Transverse colon (tissue), 4 donors: ENCODE results near the gene TADA2B. TPM values are rescaled to one million over a fixed set of nuclear protein-coding genes. Genes with fewer than 3 reads are reported as not detected.
A peak's percentile ranks its signal among the peaks of the same experiment; 100 is the strongest.

Experiments
- DNase-seq: peaks from one replicate; pipeline ENCODE4 v3.0.0-alpha.2; 2019
- H3K27ac ChIP-seq, 4 donors: fragments of 200-600 bp; sonication (generic); 2 replicates each; pipeline ENCODE4 v1.5.1; 2016 to 2018; ENCODE audit warnings: inconsistent platforms in 4 of 4
- H3K27me3 ChIP-seq: fragments of 200-600 bp; sonication (generic); 2 replicates; pipeline ENCODE4 v1.5.1; 2017; ENCODE audit warnings: inconsistent platforms
- H3K36me3 ChIP-seq, 4 donors: fragments of 200-600 bp; sonication (generic); 2 replicates each; pipeline ENCODE4 v1.5.1; 2017 to 2019; ENCODE audit warnings: inconsistent platforms in 4 of 4
- H3K4me1 ChIP-seq, 4 donors: fragments of 200-600 bp; sonication (generic); 2 replicates each; pipeline ENCODE4 v1.5.1; 2017 to 2020; ENCODE audit warnings: inconsistent platforms in 4 of 4
- H3K4me3 ChIP-seq, 4 donors: fragments of 200-600 bp; sonication (generic); 1 replicate in 1 of 4; 2 replicates in 3 of 4; pipeline versions ENCODE4 v1.5.1 to v1.6.1; 2017 to 2019; ENCODE audit warnings: inconsistent platforms in 4 of 4
- H3K9me3 ChIP-seq, 2 donors: fragments of 200-600 bp; sonication (generic); 2 replicates each; pipeline ENCODE4 v1.5.1; 2017 to 2019; ENCODE audit warnings: inconsistent platforms in 2 of 2
- EP300 ChIP-seq: sonication (generic); formaldehyde crosslinking; IDR thresholded peaks from one replicate; pipeline ENCODE4 v1.6.1; 2017; ENCODE audit warnings: antibody characterized with exemption, low read depth
- POLR2A ChIP-seq: fragments of 450-650 bp; IDR thresholded peaks from one replicate; pipeline ENCODE4 v1.6.1; 2016; ENCODE audit warnings: antibody characterized with exemption, mild to moderate bottlenecking, moderate library complexity
- POLR2AphosphoS5 ChIP-seq, 3 donors: sonication (generic); formaldehyde crosslinking; IDR thresholded peaks; one replicate each; pipeline ENCODE4 v1.6.1; 2016; ENCODE audit warnings: antibody characterized with exemption in 3 of 3
- WGBS, 2 donors: methylation state at CpG; one replicate each; pipeline ENCODE4 v1.1.5; 2018; ENCODE audit warnings: low coverage in 1 of 2; 5-methylcytosine and 5-hydroxymethylcytosine counted together
- in situ Hi-C, 4 donors: fragments of 200-750 bp; cut with MboI; loops; one replicate each; pipeline versions ENCODE4 v1.15.0 to v1.15.1; 2017; ENCODE audit warnings: low sequenced_read_pairs in 3 of 4, low pct_ligation_motif_present in 1 of 4, low pct_unique_long_range_greater_than_20kb in 1 of 4
- intact Hi-C: fragments of 100-400 bp; cut with DNase I; formaldehyde crosslinking; loops from one replicate; pipeline ENCODE4 v1.15.1; 2023; ENCODE audit warnings: low total_unique reads
- total RNA-seq, 4 donors: library from RNA; depleted of rRNA; stranded (reverse); fragments of >200 nt; gene quantifications; one replicate each; pipeline ENCODE4 v1.1.0, GENCODE V29; 2016
- TF ChIP-seq, protein P1 (sequence below), 5 experiments: fragments of 200-600 bp in 3 of 5; fragments of 450-650 bp in 2 of 5; sonication (generic) in 3 of 5; IDR thresholded peaks; 1 replicate in 2 of 5; 2 replicates in 3 of 5; pipeline ENCODE4 v1.5.1; 2016 to 2017; ENCODE audit warnings: antibody characterized with exemption in 5 of 5, inconsistent platforms in 3 of 5, mild to moderate bottlenecking in 2 of 5, moderate library complexity in 1 of 5

TADA2B gene
- total RNA-seq, 4 donors from 2014 or later = 18.7 to 31.8 (median 27.4) TPM

DNA sequence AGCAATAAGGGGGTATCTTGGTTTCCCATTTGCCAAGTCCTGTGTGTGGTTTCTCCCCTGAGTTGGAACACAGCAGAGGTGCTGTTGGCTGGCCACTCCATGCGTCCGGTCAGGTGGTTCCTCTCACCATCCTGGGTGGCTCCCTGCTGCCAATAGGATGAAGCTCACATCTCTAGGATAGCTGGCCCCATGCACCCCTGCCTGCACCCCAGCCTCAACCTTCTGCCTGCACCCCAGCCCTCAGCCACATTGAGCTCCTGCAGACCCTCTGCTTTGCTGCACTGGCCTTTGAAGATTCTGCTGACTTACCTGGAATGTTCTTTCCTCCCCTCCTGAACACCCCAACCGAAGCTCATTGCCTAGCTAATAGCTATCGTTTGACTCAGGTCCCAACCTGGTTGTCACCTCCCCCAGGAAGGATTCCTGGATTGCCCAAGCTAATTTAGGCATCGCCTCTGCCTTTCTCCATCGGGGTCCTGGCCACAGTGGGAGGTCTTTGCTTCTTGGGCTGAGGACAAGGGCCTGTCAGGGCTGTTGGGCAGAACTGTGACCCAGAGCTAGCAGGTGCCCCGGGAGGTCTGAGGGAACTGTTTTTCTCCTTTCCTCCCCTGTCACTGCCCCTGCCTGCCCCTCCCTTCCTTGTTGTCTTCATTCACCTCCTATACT is 61.3 kb downstream of the TADA2B start:
- intact Hi-C loops (no loop called here), in situ Hi-C loops (no loop called here)
- Histone ChIP-seq H3K4me3 (no peak overlapping the region), H3K4me1 (peaks cover 11 to 26% (median 25%) of the 10 kb centered on the region in 4 donors), H3K27me3 (no peaks in the 10 kb centered on the region), H3K27ac (peak overlapping the region; percentile 81 to 91 (median 84)), H3K9me3 (no peaks in the 10 kb centered on the region), H3K36me3 (no peaks in the 10 kb centered on the region)
- TF ChIP-seq POLR2AphosphoS5 (IDR thresholded peaks at IDR 0.05) = no peak
- no peak for TF ChIP-seq EP300
- TF ChIP-seq, protein P1, sequence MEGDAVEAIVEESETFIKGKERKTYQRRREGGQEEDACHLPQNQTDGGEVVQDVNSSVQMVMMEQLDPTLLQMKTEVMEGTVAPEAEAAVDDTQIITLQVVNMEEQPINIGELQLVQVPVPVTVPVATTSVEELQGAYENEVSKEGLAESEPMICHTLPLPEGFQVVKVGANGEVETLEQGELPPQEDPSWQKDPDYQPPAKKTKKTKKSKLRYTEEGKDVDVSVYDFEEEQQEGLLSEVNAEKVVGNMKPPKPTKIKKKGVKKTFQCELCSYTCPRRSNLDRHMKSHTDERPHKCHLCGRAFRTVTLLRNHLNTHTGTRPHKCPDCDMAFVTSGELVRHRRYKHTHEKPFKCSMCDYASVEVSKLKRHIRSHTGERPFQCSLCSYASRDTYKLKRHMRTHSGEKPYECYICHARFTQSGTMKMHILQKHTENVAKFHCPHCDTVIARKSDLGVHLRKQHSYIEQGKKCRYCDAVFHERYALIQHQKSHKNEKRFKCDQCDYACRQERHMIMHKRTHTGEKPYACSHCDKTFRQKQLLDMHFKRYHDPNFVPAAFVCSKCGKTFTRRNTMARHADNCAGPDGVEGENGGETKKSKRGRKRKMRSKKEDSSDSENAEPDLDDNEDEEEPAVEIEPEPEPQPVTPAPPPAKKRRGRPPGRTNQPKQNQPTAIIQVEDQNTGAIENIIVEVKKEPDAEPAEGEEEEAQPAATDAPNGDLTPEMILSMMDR (IDR thresholded peaks at IDR 0.05) = no peak
- TF ChIP-seq POLR2A = no peak
- no peak for DNase-seq
- 60 to 81% methylated on average over 1 to 7 of the region's 7 CpGs for WGBS, 2 donors

DNA sequence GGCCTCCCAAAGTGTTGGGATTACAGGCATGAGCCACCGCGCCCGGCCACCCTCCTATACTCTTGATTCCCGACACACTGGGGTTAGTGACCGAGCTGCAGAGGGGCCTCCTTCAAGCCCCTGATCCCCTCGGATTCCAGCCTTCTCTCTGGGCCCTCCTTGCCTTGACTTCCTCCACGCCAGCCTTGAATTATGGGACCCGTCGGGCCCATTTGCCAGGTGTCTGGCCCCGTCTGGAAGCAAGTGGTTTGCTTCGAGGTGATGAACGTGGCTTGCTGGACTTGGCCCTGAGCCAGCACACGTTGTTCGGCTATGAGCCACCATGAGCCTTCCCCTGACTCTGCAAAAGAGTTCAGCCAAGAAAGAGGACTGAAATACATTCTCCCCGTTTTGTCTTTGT is 62.1 kb downstream of the TADA2B start:
- TF ChIP-seq POLR2AphosphoS5 (IDR thresholded peaks at IDR 0.05) (no peak), POLR2A (no peak), EP300 (no peak)
- TF ChIP-seq, protein P1 (IDR thresholded peaks at IDR 0.05) = no peak
- in situ Hi-C loops = no loop called here
- no peaks in the 10 kb centered on the region for H3K36me3 ChIP-seq
- intact Hi-C loops = no loop called here
- no peak for DNase-seq
- 64% methylated on average over 15 of the region's 15 CpGs; no CpG with 5 or more reads in 1 of the 2 donors for whole genome bisulfite sequencing, 2 donors
- no peak overlapping the region for H3K27ac ChIP-seq
- no peak overlapping the region for H3K4me3 ChIP-seq
- no peaks in the 10 kb centered on the region for H3K27me3 ChIP-seq
- no peaks in the 10 kb centered on the region for H3K9me3 ChIP-seq
- H3K4me1 ChIP-seq = peaks cover 11 to 26% (median 25%) of the 10 kb centered on the region in 4 donors

DNA sequence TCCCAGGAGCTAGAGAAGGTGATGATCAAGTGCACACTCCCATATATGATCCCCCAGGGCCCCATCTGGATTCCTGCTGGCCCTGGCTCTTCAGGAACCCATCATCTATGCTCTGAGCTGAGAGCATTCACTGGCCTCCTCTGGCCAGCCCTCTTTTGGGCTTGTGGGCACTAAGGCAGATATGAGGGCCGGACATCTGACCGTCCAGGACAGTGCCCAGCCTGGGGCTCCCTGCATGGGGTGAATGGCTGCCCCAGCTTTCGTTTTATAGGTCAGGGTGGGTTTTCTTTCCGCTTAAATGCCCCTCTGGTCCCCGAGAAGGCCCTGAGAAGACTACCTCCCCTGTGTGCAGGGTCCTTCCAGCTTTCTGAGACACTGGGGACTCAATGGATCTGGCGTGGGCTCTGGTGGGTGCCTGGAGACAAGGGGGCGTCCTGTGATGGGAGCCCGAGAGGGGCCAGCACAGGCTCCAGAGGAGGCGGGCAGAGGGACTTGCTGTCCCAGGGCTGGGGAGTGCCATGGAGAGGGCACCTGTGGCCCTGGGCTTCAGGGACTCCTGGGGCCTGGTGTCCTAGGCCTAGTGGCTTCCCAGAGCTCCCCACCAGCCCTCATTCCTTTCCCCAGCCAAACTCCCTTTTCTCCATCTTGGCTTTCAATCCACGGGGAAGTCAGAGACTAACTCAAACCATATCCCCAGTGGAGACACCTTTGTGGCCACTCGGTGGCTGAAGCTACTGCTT is 64.2 kb downstream of the TADA2B start:
- no peak for TF ChIP-seq POLR2A
- TF ChIP-seq, protein P1 (IDR thresholded peaks at IDR 0.05) = no peak
- H3K27ac ChIP-seq = no peak overlapping the region
- intact Hi-C loops (no loop called here), in situ Hi-C loops (no loop called here)
- H3K4me1 ChIP-seq = peaks cover 6 to 19% (median 17%) of the 10 kb centered on the region in 4 donors
- no peaks in the 10 kb centered on the region for H3K36me3 ChIP-seq
- H3K27me3 ChIP-seq = no peaks in the 10 kb centered on the region
- no peak for DNase-seq
- WGBS, 2 donors = 83% methylated on average over 11 of the region's 11 CpGs; no CpG with 5 or more reads in 1 of the 2 donors
- H3K9me3 ChIP-seq = no peaks in the 10 kb centered on the region
- no peak overlapping the region for H3K4me3 ChIP-seq

Other genes starting within 250 kb of the TADA2B start
- 10 to 100 TPM; 42.6 to 56.9 (median 54.0) TPM for gene TBC1D14, start 133.5 kb upstream of the TADA2B start, total RNA-seq
- gene GRPEL1, start 24.7 kb downstream of the TADA2B start, total RNA-seq = 10 to 100 TPM in 2 of 4 donors, 1 to 10 TPM in 2; 1.1 to 22.0 (median 12.5) TPM
- gene SORCS2, start 149.2 kb downstream of the TADA2B start, total RNA-seq = 1 to 10 TPM in 1 of 4 donors, under 1 TPM in 2, not detected in 1; 0.48 to 1.8 (median 0.68) TPM